Effector memory CD8-positive, alpha-beta T cell (primary cell): ENCODE measurements around the gene C1QTNF3.
"Not testable (repeated sequence)": the region's sequence is repeated elsewhere in the genome, so short reads cannot be mapped to it uniquely, and the experiment has no call there.

Experiments used
- ATAC-seq: fragments of 150-1000 bp; cut with Tn5 transposase; replicated peaks from 2 replicates; pipeline ENCODE4 v1.10.0; 2021; ENCODE audit warnings: mild to moderate bottlenecking, moderate library complexity
- DNase-seq, 3 experiments: peaks; one replicate each; pipeline ENCODE4 v3.0.0; 2021
- H3K27ac Mint-ChIP-seq, 2 donors: one replicate each; pipeline ENCODE4 v1.8.0; 2022; ENCODE audit warnings: mild to moderate bottlenecking in 2 of 2, mixed read lengths in 2 of 2, moderate library complexity in 2 of 2
- H3K27me3 Mint-ChIP-seq, 2 donors: one replicate each; pipeline ENCODE4 v1.8.0; 2022; ENCODE audit warnings: mixed read lengths in 2 of 2
- H3K36me3 Mint-ChIP-seq: one replicate; pipeline ENCODE4 v1.8.0; 2022; ENCODE audit warnings: mild to moderate bottlenecking, moderate library complexity, mixed read lengths; ENCODE audit not compliant: insufficient read depth
- H3K4me1 Mint-ChIP-seq, 2 donors: one replicate each; pipeline ENCODE4 v1.8.0; 2022; ENCODE audit warnings: low read depth in 2 of 2, mixed read lengths in 2 of 2
- H3K4me3 Mint-ChIP-seq, 2 donors: one replicate each; pipeline ENCODE4 v1.8.0; 2022; ENCODE audit warnings: mild to moderate bottlenecking in 2 of 2, mixed read lengths in 2 of 2, moderate library complexity in 2 of 2
- H3K9me3 Mint-ChIP-seq, 2 donors: one replicate each; pipeline ENCODE4 v1.8.0; 2022; ENCODE audit warnings: mixed read lengths in 2 of 2

The C1QTNF3 gene

DNA sequence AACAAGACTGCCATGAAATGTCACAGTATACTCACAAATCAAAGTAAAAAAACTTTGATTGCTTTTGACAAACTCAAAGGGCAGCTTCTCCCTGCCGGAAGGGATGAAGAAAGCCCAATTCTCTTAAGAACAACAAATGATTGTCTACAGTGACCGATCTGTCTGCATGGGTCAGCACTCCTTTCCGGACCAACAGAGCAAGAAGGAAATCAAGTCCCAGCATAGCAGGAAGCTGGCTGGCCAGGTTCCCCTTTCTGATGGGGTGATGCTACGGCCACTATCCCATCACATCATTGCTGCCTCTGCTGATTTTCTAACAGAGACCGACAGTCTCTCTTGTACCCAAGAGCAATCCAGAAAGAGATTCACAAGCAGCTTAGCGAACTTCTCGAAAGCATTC lies 692 bp downstream of the C1QTNF3 start:
- ATAC-seq (no peak), DNase-seq (no peak)
- H3K36me3 Mint-ChIP-seq: no peaks in the 10 kb centered on the region
- no peak overlapping the region for H3K4me3 Mint-ChIP-seq
- peak overlapping the region in 1 of 2 donors; percentile 86 for H3K27ac Mint-ChIP-seq
- peaks cover 0 to 18% of the 10 kb centered on the region in 2 donors for H3K4me1 Mint-ChIP-seq
- H3K27me3 Mint-ChIP-seq: no peaks in the 10 kb centered on the region
- H3K9me3 Mint-ChIP-seq: no peaks in the 10 kb centered on the region

DNA sequence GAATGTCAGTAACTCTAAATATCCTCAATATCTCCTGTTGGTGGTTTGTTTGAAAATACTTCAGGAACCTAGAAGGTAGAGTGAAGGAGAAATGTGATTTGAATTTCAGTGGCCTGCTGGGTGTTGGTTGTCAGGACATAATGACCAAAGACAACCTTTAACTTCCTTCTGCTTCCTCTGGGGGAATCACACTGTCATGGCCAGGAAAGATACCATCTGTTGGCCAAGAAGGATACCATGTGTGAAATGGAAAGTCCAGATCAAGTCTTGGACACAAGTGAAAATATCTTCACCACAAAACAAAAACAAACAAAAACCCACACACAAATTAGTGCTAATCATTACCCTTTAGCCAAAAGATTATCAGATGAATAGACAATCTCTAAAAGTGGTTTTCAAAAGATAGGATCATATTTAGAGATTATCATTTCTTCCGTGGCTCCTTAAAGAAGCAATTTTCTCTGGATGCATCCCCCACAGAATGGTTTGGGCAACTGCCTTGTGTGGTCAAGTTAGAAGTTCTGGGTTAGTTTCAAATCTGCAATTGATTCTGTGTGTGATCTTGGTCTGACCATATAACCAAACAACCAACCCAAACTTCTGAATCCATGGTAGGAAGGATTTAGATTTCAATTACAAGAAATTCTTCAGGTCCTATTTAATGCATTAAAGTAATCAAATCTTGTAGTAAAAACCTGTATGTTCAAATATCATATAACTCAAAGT lies 1.6 kb downstream of the C1QTNF3 start:
- no peak for ATAC-seq
- no peaks in the 10 kb centered on the region for H3K36me3 Mint-ChIP-seq
- H3K27ac Mint-ChIP-seq: no peak overlapping the region

DNA sequence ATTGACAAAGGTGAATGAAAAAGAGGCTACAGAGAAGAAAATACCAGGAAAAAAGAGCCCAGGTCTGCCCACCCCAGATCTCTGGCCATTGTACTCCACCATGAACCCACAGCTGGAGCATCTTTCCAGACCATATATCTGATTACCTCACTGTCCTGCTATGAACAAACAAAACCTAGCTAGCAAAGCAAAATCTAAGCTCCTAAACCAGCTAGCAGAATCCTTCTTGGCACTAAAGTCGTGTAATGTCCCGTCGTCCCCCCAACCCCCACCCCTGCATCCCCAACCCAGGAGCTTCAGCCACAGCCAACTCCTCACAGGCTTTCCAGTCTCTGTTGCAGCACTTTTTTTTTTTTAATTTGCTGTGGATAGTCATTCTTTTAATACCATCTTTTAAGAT lies 2.5 kb downstream of the C1QTNF3 start:
- no peak for DNase-seq
- H3K36me3 Mint-ChIP-seq: no peaks in the 10 kb centered on the region
- H3K27me3 Mint-ChIP-seq: no peaks in the 10 kb centered on the region
- H3K27ac Mint-ChIP-seq: no peak overlapping the region
- no peak for ATAC-seq
- no peaks in the 10 kb centered on the region for H3K9me3 Mint-ChIP-seq
- peaks cover 0 to 15% of the 10 kb centered on the region in 2 donors for H3K4me1 Mint-ChIP-seq
- H3K4me3 Mint-ChIP-seq: no peak overlapping the region

More for the DNA sequence above, 1.6 kb downstream of the C1QTNF3 start:
- Mint-ChIP-seq H3K27me3 (no peaks in the 10 kb centered on the region), H3K4me3 (no peak overlapping the region), H3K9me3 (no peaks in the 10 kb centered on the region), H3K4me1 (peaks cover 0 to 18% of the 10 kb centered on the region in 2 donors)
- DNase-seq: no peak

DNA sequence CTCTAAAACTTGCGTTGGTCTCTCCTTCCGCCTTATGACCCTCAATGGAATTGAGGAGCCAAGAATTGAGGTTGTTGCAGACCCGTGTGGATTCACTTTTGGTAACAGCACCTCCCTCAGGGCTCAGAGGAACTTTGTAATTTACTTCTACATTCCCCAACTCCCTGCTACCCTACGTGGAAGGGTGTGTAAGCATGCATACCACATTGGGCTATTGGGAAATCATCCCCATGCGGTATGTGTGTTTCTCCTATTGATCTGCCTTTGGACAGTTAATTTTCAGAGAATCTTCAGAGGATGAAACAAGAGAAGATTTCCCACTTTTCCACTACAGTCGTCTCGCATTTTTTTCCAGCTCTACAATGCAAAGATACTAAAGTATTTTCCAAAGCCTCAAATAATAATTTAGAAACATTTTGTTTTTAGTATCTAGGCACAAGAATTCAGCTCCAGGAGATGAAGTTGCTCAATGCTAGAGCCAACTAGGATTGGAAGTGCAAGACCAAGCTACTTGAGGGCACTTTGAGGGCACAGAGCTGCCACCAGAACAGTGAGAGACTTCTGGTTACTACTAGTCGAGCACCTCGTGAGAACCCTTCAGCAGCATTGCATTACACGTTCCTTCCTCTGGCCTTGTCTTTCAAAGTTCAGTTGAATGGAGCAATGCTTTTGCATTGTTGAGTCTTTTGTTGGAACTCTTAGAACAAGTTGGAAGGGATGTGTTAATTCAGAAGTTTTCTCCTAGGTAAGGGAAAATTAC lies 3.4 kb downstream of the C1QTNF3 start:
- ATAC-seq (no peak), DNase-seq (no peak)
- no peak overlapping the region for H3K4me3 Mint-ChIP-seq
- H3K36me3 Mint-ChIP-seq: peaks cover 2% of the 10 kb centered on the region
- H3K4me1 Mint-ChIP-seq: peaks cover 0 to 13% of the 10 kb centered on the region in 2 donors
- H3K27me3 Mint-ChIP-seq: no peaks in the 10 kb centered on the region
- no peak overlapping the region for H3K27ac Mint-ChIP-seq
- no peaks in the 10 kb centered on the region for H3K9me3 Mint-ChIP-seq

DNA sequence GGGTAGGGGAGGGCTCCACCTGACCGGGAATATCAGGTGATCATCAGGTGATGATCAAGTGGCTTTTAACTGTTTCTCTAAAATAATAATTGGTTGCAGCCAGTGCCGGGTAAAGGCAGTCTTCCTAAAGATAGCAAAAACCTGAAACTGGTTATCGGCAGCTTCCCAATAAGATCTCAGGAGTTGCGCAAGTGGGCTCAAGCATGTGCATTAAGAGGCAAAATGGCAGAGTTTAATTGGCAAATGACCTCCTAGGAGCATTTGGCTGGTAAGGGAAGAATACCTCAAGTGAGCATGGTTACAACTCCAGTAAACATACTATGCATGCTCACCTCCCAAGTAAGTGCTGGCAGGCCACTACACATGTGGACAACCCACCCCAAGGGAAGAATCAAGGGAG lies 4.2 kb downstream of the C1QTNF3 start:
- no peaks in the 10 kb centered on the region for H3K9me3 Mint-ChIP-seq
- ATAC-seq (no peak), DNase-seq (no peak)
- H3K4me3 Mint-ChIP-seq: no peak overlapping the region
- no peak overlapping the region for H3K27ac Mint-ChIP-seq
- peaks cover 6% of the 10 kb centered on the region for H3K36me3 Mint-ChIP-seq
- H3K4me1 Mint-ChIP-seq: peaks cover 0 to 11% of the 10 kb centered on the region in 2 donors
- no peaks in the 10 kb centered on the region for H3K27me3 Mint-ChIP-seq

DNA sequence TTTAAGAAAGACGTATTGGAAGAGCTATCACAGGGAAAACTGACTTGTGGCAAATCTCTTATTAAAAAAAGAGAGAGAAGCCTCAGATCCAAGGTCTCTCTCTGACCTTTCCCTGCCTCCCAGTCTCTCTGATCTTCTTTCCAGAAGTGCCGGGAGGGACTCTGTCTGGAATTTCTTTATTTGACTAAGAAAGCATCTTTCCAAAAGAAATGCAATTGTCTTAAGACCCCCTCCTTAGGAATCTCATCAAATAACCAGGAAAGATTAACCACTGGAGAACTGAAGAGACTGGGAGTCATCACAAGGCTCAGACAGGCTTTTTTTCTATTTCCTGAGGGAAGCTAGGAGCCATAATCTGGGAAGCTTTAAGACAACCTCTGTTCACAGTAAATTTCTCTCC lies 4.6 kb downstream of the C1QTNF3 start:
- peaks cover 0 to 10% of the 10 kb centered on the region in 2 donors for H3K4me1 Mint-ChIP-seq
- ATAC-seq (no peak), DNase-seq (no peak)
- no peaks in the 10 kb centered on the region for H3K27me3 Mint-ChIP-seq
- no peak overlapping the region for H3K27ac Mint-ChIP-seq
- H3K36me3 Mint-ChIP-seq: peaks cover 7% of the 10 kb centered on the region
- H3K9me3 Mint-ChIP-seq: no peaks in the 10 kb centered on the region
- no peak overlapping the region for H3K4me3 Mint-ChIP-seq

DNA sequence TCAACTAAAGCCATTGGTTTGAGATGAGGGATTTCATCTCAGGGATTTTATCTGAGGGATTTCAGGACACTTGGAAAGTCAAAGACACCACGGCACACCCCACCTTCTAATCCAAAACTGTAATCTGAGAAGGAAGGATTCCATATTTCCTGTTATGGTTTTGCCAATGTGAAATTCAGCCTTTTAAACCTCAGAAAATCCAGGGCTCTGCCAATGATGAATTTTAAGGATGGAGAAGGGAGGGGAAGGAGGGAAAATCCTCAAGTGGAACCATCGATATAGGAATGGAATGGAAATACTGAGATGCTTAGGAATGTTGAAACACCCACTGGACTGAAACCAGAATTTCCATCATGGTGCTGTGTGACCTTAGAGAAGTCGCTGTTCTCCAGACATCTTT lies 5.3 kb downstream of the C1QTNF3 start:
- Mint-ChIP-seq H3K4me3 (no peak overlapping the region), H3K4me1 (peaks cover 0 to 4% of the 10 kb centered on the region in 2 donors), H3K27me3 (no peaks in the 10 kb centered on the region), H3K27ac (no peak overlapping the region), H3K9me3 (no peaks in the 10 kb centered on the region), H3K36me3 (peaks cover 7% of the 10 kb centered on the region)
- ATAC-seq: no peak
- no peak for DNase-seq

DNA sequence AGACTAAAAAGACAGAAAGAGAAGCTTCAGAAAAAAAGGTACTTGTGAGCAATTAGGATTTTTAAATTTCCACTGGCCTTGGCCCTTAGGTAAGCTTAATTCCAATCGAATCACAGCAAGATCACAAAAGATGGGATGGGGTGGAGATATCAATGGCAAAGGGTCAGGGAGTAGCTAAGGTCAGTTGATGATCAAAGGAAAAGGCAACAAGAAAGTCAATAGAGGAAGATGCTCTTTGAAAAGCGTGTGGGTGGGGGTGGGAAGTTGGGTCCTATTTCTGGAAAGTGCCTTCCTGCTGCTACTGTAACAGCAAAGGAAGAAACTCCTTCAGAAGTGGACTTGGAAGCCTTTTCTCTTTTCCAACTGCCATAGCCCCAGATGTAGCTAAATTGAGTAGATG lies 7.3 kb downstream of the C1QTNF3 start:
- DNase-seq: no peak
- Mint-ChIP-seq H3K4me1 (peaks cover 0 to 1% of the 10 kb centered on the region in 2 donors), H3K27ac (no peak overlapping the region), H3K36me3 (peaks cover 7% of the 10 kb centered on the region), H3K4me3 (no peak overlapping the region), H3K27me3 (no peaks in the 10 kb centered on the region), H3K9me3 (no peaks in the 10 kb centered on the region)
- no peak for ATAC-seq

DNA sequence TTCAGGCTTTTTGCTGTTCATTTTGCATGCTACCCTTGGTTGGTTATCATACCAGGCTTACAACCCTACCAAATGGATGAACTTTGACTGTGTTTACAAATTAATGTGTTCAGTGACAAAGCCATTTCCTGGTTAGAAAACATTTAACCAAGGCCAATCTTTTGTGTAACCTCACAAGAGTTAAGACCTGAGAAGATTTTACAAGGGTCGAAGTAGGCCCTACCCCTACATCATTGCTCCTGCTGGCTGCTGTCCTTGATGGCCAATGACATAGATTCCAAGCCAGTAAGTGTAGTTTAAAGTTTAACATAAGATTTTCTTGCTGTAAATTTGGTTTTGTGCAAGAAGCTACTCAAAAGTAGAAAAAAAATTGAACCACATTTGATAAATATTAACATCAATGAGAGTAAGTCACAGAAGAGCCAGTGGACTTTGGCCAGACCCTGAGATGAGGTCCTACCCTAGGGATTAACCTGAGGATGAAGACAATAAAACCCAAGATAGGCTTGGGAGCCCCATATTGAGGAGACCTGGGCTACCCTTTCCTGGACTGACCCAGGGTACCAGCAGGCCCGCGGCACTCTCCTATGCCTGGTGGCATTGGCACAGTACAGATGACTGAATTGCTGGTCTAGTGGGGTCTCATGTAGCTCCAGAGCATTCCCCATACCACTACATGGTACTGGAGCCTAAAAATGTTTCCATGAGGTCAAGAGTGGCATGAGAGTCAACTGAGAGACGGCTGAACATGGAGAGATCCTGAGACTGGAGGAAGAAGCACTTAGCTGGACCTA lies 8.3 kb downstream of the C1QTNF3 start:
- H3K36me3 Mint-ChIP-seq: peaks cover 7% of the 10 kb centered on the region
- DNase-seq: no peak
- H3K9me3 Mint-ChIP-seq: no peaks in the 10 kb centered on the region

DNA sequence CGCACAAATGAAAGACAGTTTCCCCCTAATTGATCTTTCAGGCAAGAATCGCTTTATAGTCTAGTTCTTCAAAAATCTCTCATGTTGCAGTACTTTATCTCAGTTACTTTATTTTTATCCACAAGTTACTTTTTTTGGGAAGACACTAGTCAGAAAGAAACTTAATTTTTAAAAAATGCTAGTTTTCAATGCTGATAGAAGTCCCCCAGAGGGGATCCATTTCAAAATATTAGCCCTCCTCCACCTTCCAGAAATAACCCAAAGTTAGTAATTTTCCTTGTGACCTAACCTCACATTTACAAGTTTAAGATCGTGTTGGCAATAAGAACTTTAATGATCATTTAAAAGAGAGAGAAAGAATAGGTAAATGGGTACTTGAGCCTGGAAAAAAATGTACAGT lies 11.0 kb downstream of the C1QTNF3 start:
- no peak for ATAC-seq
- H3K4me1 Mint-ChIP-seq: no peaks in the 10 kb centered on the region
- no peaks in the 10 kb centered on the region for H3K27me3 Mint-ChIP-seq
- no peak overlapping the region for H3K27ac Mint-ChIP-seq
- peaks cover 11% of the 10 kb centered on the region for H3K36me3 Mint-ChIP-seq
- no peaks in the 10 kb centered on the region for H3K9me3 Mint-ChIP-seq
- no peak for DNase-seq
- H3K4me3 Mint-ChIP-seq: no peak overlapping the region

More for the DNA sequence above, 8.3 kb downstream of the C1QTNF3 start:
- H3K4me1 Mint-ChIP-seq: no peaks in the 10 kb centered on the region
- no peak overlapping the region for H3K27ac Mint-ChIP-seq
- no peaks in the 10 kb centered on the region for H3K27me3 Mint-ChIP-seq
- no peak for ATAC-seq
- H3K4me3 Mint-ChIP-seq: no peak overlapping the region

DNA sequence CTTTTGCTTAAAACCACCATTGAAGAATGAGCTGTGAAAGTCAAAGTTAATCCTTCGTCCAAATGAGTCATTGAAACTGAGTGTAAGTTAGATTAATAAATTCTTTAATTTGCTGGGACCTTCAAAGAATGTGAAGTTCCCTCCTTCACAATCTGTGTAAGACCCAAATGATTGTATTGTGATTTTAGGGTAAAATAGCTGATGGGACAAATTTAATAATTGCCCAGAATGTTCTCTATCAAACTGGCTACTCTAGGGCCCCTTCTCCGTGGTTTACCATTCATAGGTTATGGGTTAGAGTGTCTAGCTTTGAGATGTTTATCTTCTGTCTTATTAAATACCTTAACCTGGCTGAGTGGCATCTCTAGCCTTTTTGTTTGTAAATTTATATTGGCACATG lies 11.9 kb downstream of the C1QTNF3 start:
- H3K4me1 Mint-ChIP-seq: no peaks in the 10 kb centered on the region
- no peaks in the 10 kb centered on the region for H3K9me3 Mint-ChIP-seq
- no peak overlapping the region for H3K27ac Mint-ChIP-seq
- DNase-seq: no peak
- H3K27me3 Mint-ChIP-seq: no peaks in the 10 kb centered on the region
- H3K36me3 Mint-ChIP-seq: peaks cover 14% of the 10 kb centered on the region
- no peak for ATAC-seq
- H3K4me3 Mint-ChIP-seq: no peak overlapping the region

DNA sequence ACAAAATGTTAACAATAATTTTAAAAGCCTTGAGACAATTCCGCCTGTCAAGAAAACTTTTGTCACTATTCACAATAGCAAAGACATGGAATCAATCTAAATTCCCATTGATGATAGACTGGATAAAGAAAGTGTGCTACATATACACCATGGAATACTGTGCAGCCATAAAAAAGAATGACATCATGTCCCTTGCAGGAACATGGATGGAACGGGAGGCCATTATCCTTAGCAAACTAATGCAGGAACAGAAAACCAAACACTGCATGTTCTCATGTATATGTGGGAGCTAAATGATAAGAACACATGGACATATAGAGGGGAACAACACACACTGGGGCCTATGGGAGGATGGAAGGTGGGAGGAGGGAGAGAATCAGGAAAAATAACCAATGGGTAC lies 12.4 kb downstream of the C1QTNF3 start:
- not testable (repeated sequence) for H3K4me3 Mint-ChIP-seq, H3K27ac Mint-ChIP-seq, H3K27me3 Mint-ChIP-seq, DNase-seq, ATAC-seq, H3K9me3 Mint-ChIP-seq, H3K4me1 Mint-ChIP-seq
- peaks cover 19% of the 10 kb centered on the region for H3K36me3 Mint-ChIP-seq

DNA sequence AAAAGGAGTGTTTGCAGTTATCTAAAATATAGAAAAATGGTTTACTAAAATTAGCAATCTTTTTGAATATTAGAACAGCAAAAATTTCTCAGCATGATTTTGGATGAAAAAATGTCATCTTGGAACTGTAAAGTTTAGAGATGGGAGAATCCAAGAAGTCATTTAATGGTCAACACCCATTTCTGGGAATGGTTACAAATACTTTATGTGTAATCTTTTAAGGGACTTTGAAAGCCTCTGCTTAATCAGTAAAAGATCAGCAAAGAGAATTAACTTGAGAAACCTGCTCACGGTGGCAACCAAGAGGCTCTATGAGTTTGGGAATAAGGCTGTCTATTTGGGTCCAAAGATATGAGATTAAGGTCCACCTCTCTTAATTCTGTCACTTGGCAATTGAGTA lies 13.0 kb downstream of the C1QTNF3 start:
- Mint-ChIP-seq H3K9me3 (no peaks in the 10 kb centered on the region), H3K36me3 (peaks cover 21% of the 10 kb centered on the region), H3K27ac (no peak overlapping the region), H3K4me1 (no peaks in the 10 kb centered on the region), H3K4me3 (no peak overlapping the region), H3K27me3 (no peaks in the 10 kb centered on the region)
- DNase-seq: no peak
- no peak for ATAC-seq
